HG03280 (cell line): ENCODE results near the gene MRPL22.
A peak's percentile ranks its signal among the peaks of the same experiment; 100 is the strongest.
"Not testable (repeated sequence)": the region's sequence is repeated elsewhere in the genome, so short reads cannot be mapped to it uniquely, and the experiment has no call there.

Experiments used
- ATAC-seq: cut with Tn5 transposase; IDR thresholded peaks from one replicate; pipeline ENCODE4 v1.9.1; 2021; ENCODE audit warnings: mild to moderate bottlenecking, moderate library complexity; ENCODE audit not compliant: unreplicated experiment

The MRPL22 gene

GRCh38 chr5:154940375-154940771 lies 500 bp upstream of the MRPL22 start:
- ATAC-seq: no peak

- no peak for ATAC-seq
Measured at GRCh38 chr5:154943527-154943926, 2.7 kb downstream of the MRPL22 start.

- ATAC-seq: no peak
Measured at GRCh38 chr5:154944716-154945115, 3.8 kb downstream of the MRPL22 start.

- ATAC-seq: no peak
Measured at GRCh38 chr5:154945695-154946301, 4.9 kb downstream of the MRPL22 start.

GRCh38 chr5:154947778-154948177 lies 6.9 kb downstream of the MRPL22 start:
- ATAC-seq: no peak

- no peak for ATAC-seq
Measured at GRCh38 chr5:154948313-154948712, 7.4 kb downstream of the MRPL22 start.

- ATAC-seq: no peak
Measured at GRCh38 chr5:154949781-154950180, 8.9 kb downstream of the MRPL22 start.

- no peak for ATAC-seq
Measured at GRCh38 chr5:154956712-154957111, 15.8 kb downstream of the MRPL22 start.

- ATAC-seq: peak; percentile 86
Measured at GRCh38 chr5:154962494-154962893, 21.6 kb downstream of the MRPL22 start.

GRCh38 chr5:154966081-154966841 lies 25.4 kb downstream of the MRPL22 start:
- ATAC-seq: no peak

GRCh38 chr5:154966874-154967273 lies 26.0 kb downstream of the MRPL22 start:
- no peak for ATAC-seq

- no peak for ATAC-seq
Measured at GRCh38 chr5:154967421-154968024, 26.6 kb downstream of the MRPL22 start.

- ATAC-seq: no peak
Measured at GRCh38 chr5:154968953-154969352, 28.1 kb downstream of the MRPL22 start.

GRCh38 chr5:154970759-154971158 lies 29.9 kb downstream of the MRPL22 start:
- ATAC-seq: no peak

GRCh38 chr5:154971501-154971900 lies 30.6 kb downstream of the MRPL22 start:
- ATAC-seq: no peak

- no peak for ATAC-seq
Measured at GRCh38 chr5:154972476-154973080, 31.7 kb downstream of the MRPL22 start.

GRCh38 chr5:154976082-154976481 lies 35.2 kb downstream of the MRPL22 start:
- not testable (repeated sequence) for ATAC-seq

GRCh38 chr5:154977409-154977808 lies 36.5 kb downstream of the MRPL22 start:
- no peak for ATAC-seq

GRCh38 chr5:154978294-154978693 lies 37.4 kb downstream of the MRPL22 start:
- ATAC-seq: not testable (repeated sequence)

- no peak for ATAC-seq
Measured at GRCh38 chr5:154984946-154985516, 44.2 kb downstream of the MRPL22 start.

GRCh38 chr5:154986151-154986550 lies 45.3 kb downstream of the MRPL22 start:
- ATAC-seq: no peak
